ENCODE results near the gene BRD4. TPM values are rescaled to one million over a fixed set of nuclear protein-coding genes. Genes with fewer than 3 reads are reported as not detected.

Gene BRD4
- total RNA-seq, 1 donor from 2014 or later: 53.0 TPM

DNA sequence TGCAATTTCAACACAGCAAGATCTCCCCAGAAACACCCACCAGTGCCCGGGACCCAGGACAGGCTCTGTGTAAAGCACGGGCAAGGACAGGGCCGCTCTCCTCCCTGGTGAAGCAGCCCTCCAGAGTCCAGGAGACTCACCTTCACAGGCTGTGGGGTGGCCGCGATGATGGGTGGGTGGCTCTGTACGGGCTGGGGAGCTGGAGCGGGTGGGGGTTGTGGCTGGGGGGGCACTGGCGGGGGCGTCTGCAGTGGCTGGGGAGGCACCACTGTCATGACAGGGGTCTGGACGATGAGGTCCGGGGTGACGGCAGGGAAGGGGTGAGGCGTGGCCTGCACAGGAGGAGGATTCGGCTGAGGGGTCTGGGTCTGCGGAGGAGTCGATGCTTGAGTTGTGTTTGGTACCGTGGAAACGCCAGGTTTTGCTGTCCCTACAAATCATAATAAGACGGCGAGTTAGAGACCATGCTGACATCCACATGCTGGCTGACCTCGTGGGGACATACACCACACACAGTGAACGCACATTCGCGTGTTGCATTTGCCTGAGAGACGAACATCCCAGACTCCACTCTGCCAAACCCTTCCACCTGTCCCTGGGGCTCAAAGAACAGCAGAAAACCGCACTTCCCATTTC is 67.0 kb downstream of the BRD4 start:
- intact Hi-C loops (cut with DNase I): loop anchor here (2.0 to 10.0 kb wide), 4 partner anchors 15 to 289 kb away; partner anchors contain the start of gene BRD4
- Histone ChIP-seq H3K27me3 (no peaks in the 10 kb centered on the region), H3K9me3 (no peaks in the 10 kb centered on the region), H3K27ac (peak overlapping the region; percentile 67), H3K36me3 (peaks cover 0 to 50% of the 10 kb centered on the region in 2 donors), H3K4me1 (peaks cover 55% of the 10 kb centered on the region), H3K4me3 (no peak overlapping the region)
- no peak for DNase-seq (ENCODE audit: extremely low spot score in 2 of 2)
- TF ChIP-seq POLR2AphosphoS5 (IDR thresholded peaks at IDR 0.05; ENCODE audit: insufficient read depth in 1 of 2, low read depth in 1 of 2): no peak
- TF ChIP-seq, protein P1, sequence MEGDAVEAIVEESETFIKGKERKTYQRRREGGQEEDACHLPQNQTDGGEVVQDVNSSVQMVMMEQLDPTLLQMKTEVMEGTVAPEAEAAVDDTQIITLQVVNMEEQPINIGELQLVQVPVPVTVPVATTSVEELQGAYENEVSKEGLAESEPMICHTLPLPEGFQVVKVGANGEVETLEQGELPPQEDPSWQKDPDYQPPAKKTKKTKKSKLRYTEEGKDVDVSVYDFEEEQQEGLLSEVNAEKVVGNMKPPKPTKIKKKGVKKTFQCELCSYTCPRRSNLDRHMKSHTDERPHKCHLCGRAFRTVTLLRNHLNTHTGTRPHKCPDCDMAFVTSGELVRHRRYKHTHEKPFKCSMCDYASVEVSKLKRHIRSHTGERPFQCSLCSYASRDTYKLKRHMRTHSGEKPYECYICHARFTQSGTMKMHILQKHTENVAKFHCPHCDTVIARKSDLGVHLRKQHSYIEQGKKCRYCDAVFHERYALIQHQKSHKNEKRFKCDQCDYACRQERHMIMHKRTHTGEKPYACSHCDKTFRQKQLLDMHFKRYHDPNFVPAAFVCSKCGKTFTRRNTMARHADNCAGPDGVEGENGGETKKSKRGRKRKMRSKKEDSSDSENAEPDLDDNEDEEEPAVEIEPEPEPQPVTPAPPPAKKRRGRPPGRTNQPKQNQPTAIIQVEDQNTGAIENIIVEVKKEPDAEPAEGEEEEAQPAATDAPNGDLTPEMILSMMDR (IDR thresholded peaks at IDR 0.05): no peak
- TF ChIP-seq POLR2A (IDR thresholded peaks at IDR 0.05): no peak

DNA sequence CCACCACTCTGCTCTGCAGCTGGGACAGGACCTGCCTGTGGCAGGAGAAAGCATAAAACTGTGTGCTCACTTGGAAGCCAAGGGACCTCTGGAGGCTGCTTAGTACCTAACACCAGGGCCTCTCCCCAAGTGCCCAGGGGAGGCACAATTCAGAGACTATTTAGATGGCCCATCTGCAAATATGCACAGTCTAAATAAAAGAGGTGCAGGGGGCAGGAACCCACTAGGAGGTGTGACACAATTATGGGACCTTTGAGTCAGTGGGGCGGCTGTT is 67.5 kb downstream of the BRD4 start:
- Histone ChIP-seq H3K9me3 (no peaks in the 10 kb centered on the region), H3K36me3 (peaks cover 0 to 55% of the 10 kb centered on the region in 2 donors), H3K27me3 (no peaks in the 10 kb centered on the region), H3K4me3 (no peak overlapping the region), H3K4me1 (peaks cover 50% of the 10 kb centered on the region), H3K27ac (peak overlapping the region; percentile 67)
- TF ChIP-seq POLR2AphosphoS5 (IDR thresholded peaks at IDR 0.05; ENCODE audit: insufficient read depth in 1 of 2, low read depth in 1 of 2): no peak
- no peak for TF ChIP-seq POLR2A (IDR thresholded peaks at IDR 0.05)
- TF ChIP-seq, protein P1 (IDR thresholded peaks at IDR 0.05): no peak
- DNase-seq (ENCODE audit: extremely low spot score in 2 of 2): no peak
- intact Hi-C loops (cut with DNase I): loop anchor here (2.0 to 10.0 kb wide), 4 partner anchors 14 to 290 kb away; partner anchors contain the start of gene BRD4

DNA sequence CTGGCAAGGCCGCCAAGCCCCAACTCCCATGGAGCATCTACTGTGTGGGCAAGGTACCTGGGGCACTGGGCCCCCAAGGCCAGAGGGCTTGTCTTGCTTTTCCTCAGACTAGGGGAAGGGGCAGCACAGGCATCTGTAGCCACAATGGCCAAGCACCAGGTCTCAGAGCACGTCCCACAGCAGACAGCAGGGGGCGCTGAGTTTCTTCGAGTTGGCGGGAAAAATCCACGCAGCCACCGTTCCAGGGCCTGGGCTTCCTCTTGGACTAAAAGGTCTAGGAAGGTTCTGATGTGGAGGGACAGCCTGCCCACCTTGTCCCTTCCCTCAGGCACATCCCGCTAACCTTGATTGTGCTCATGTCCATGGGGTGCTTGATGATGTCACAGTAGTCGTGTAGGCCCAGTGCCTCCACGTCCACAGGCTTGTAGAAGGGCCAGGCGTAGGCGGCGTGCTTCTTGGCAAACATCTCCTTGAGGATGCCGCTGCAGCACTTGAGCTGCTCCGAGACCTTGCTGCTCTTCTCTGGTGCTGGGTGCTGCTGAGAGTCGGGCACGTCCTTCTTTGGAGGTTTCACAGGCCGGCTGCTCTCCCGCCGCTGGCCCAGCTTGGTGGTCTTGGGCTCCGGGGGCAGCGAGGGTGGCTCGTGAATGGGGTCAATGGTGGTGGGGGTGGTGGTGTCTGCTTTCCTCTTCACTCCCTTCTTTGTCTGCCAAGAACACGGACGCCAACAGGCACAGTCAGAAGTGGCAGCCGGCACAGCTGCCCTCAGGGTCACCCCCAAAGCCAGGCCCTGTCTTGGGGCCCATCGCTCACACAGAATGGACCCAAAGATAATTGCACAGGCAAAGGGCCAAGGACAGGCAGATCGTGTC is 68.0 kb downstream of the BRD4 start:
- H3K4me1 ChIP-seq: peaks cover 45% of the 10 kb centered on the region
- no peaks in the 10 kb centered on the region for H3K27me3 ChIP-seq
- intact Hi-C loops (cut with DNase I): loop anchor here (2.0 to 10.0 kb wide), 4 partner anchors 13 to 291 kb away; partner anchors contain the start of gene BRD4
- peak in 1 of 2 donors; percentile 47 for TF ChIP-seq POLR2AphosphoS5 (IDR thresholded peaks at IDR 0.05; ENCODE audit: insufficient read depth in 1 of 2, low read depth in 1 of 2)
- TF ChIP-seq POLR2A (IDR thresholded peaks at IDR 0.05): no peak
- TF ChIP-seq, protein P1 (IDR thresholded peaks at IDR 0.05): peak; percentile 66 to 86 (median 69)
- peak overlapping the region; percentile 67 for H3K27ac ChIP-seq
- H3K36me3 ChIP-seq: peaks cover 0 to 60% of the 10 kb centered on the region in 2 donors
- H3K4me3 ChIP-seq: no peak overlapping the region
- DNase-seq (ENCODE audit: extremely low spot score in 2 of 2): no peak
- no peaks in the 10 kb centered on the region for H3K9me3 ChIP-seq

DNA sequence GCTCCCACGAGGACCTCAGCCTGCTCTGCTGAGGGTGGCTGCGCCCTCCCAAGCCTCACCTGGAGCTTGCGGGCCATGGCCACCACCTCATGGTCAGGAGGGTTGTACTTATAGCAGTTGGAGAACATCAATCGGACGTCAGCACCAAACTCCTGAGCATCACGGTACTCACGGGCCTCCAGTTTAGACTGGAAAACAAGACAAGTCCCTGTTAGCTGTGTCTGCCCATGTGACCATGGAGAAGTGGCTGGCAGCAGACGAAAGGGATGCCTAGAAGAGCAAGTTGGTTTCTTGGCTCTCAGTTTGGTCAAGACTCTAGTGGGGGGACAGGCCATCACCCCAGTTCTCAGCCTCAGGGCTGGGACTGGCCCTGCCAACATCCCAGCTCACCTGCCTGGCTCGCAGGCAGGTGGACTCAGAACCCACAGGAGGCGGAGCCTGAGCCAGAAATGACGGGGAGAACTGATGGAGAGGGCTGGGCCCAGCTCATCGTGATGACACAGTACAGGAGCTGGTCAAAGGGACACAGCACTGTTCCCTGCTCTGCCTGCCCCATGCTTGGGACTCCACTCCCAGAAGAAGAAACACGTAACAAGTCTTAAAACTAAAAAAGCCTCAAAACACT is 68.9 kb downstream of the BRD4 start:
- intact Hi-C loops (cut with DNase I): loop anchor here (10.0 kb wide), 2 partner anchors 171 to 291 kb away; no protein-coding TSS in a partner anchor
- Histone ChIP-seq H3K4me3 (no peak overlapping the region), H3K27ac (peak overlapping the region; percentile 67), H3K27me3 (no peaks in the 10 kb centered on the region), H3K9me3 (no peaks in the 10 kb centered on the region), H3K36me3 (peaks cover 0 to 59% of the 10 kb centered on the region in 2 donors), H3K4me1 (peaks cover 36% of the 10 kb centered on the region)
- no peak for DNase-seq (ENCODE audit: extremely low spot score in 2 of 2)
- TF ChIP-seq POLR2A (IDR thresholded peaks at IDR 0.05) (no peak), POLR2AphosphoS5 (IDR thresholded peaks at IDR 0.05; ENCODE audit: insufficient read depth in 1 of 2, low read depth in 1 of 2) (no peak)
- TF ChIP-seq, protein P1 (IDR thresholded peaks at IDR 0.05): no peak

All from vagina (tissue), 2 donors.